Stimulated activated CD4-positive, alpha-beta T cell treated with anti-CD3 and anti-CD28 coated beads, Interleukin-12 subunit alpha, Interleukin-12 subunit beta, amount 100 ng/mL, for 4 hours (primary cell): ENCODE data around the gene GALC.
A peak's percentile ranks its signal among the peaks of the same experiment; 100 is the strongest.
"Not testable (repeated sequence)": the region's sequence is repeated elsewhere in the genome, so short reads cannot be mapped to it uniquely, and the experiment has no call there.

ENCODE experiments used
- DNase-seq: peaks from one replicate; pipeline ENCODE4 v3.0.0-alpha.2; 2020

The GALC gene

GRCh38 chr14:87992718-87993628, at the start of gene GALC:
TSS of gene GALC (minus strand) at chr14:87993182. CDS start at chr14:87993164, 18 bp downstream.
- peak; percentile 93 for DNase-seq

GRCh38 chr14:88040146-88040545, 47.2 kb upstream of the GALC start:
- DNase-seq: no peak

- no peak for DNase-seq
These were observed 46.2 kb upstream of the GALC start for GRCh38 chr14:88039197-88039596.

- no peak for DNase-seq
These were observed 44.3 kb upstream of the GALC start for GRCh38 chr14:88037325-88037724.

GRCh38 chr14:88036422-88036821, 43.4 kb upstream of the GALC start:
- DNase-seq: no peak

GRCh38 chr14:88034076-88034475, 41.1 kb upstream of the GALC start:
- DNase-seq: no peak

- DNase-seq: no peak
These were observed 39.4 kb upstream of the GALC start for GRCh38 chr14:88032373-88032772.

GRCh38 chr14:88030892-88031291, 37.9 kb upstream of the GALC start:
- DNase-seq: no peak

- DNase-seq: no peak
These were observed 37.1 kb upstream of the GALC start for GRCh38 chr14:88030079-88030478.

- no peak for DNase-seq
These were observed 36.5 kb upstream of the GALC start for GRCh38 chr14:88029500-88029899.

- DNase-seq: no peak
These were observed 33.9 kb upstream of the GALC start for GRCh38 chr14:88026890-88027289.

GRCh38 chr14:88025313-88025712, 32.3 kb upstream of the GALC start:
- DNase-seq: no peak

- DNase-seq: not testable (repeated sequence)
These were observed 31.5 kb upstream of the GALC start for GRCh38 chr14:88024252-88025086.

GRCh38 chr14:88023658-88024187, 30.7 kb upstream of the GALC start:
- no peak for DNase-seq

- no peak for DNase-seq
These were observed 24.6 kb upstream of the GALC start for GRCh38 chr14:88017535-88017934.

GRCh38 chr14:88016768-88017167, 23.8 kb upstream of the GALC start:
- DNase-seq: no peak

- peak; percentile 15 for DNase-seq
These were observed 20.9 kb upstream of the GALC start for GRCh38 chr14:88013750-88014349.

- no peak for DNase-seq
These were observed 19.5 kb upstream of the GALC start for GRCh38 chr14:88012495-88012894.

GRCh38 chr14:88010331-88010730, 17.3 kb upstream of the GALC start:
- DNase-seq: no peak

GRCh38 chr14:88009486-88009885, 16.5 kb upstream of the GALC start:
- no peak for DNase-seq

- no peak for DNase-seq
These were observed 15.2 kb upstream of the GALC start for GRCh38 chr14:88008039-88008742.

- no peak for DNase-seq
These were observed 14.6 kb upstream of the GALC start for GRCh38 chr14:88007608-88008007.
